Measurements from ENCODE around the gene HIVEP3. TPM values are rescaled to one million over a fixed set of nuclear protein-coding genes. Genes with fewer than 3 reads are reported as not detected.

HIVEP3 gene
- polyA plus RNA-seq, 1 donor (not counting 4 experiments of a cell fraction or from before 2014, with no cell fraction given): 1.1 TPM

DNA sequence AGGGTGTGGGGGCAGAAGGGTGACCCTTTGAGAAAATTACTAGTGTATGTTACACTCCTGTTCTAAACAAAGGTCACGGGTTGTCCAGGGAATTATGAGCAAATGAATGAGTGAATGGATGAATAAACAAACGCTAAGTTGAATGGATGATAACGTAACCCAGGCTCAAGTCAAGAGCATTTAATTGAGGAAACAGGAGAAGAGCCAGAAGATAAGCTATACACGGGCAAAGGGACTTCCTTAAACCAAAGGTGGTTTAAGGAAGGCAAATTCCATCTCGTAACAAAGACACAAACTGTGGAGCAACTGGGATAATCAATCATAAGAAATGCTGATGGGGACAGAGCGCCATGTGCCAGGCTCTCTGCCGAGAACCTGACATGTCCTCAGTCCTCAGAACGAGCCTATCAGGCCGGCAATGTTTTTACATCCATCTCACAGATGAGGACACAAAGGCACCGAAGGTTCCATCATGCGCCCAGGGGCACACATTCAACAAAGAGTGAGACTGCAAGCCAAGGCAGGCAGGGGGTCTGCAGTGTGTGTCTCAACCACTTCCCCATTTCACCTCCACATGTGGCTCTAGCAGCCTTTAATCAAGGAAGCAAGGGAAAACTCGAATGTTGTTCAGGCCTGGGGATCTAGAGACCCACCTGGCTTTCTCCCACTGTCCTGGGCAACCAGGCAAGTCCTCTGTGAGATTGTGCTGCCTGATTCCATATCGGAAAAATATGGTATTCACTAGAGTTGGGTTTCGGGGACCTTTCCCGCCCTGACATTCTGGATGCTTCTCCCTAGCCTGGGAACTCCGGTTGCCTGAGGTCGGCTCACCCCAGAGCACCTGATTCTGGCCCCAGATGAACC is 307.4 kb downstream of the HIVEP3 start:
- no peak overlapping the region for H2AFZ ChIP-seq (ENCODE audit: control insufficient read depth, low read length)
- no peak for FAIRE-seq
- TF ChIP-seq EZH2 (IDR thresholded peaks at IDR 0.05; ENCODE audit: low read length): no peak
- TF ChIP-seq, protein P1, sequence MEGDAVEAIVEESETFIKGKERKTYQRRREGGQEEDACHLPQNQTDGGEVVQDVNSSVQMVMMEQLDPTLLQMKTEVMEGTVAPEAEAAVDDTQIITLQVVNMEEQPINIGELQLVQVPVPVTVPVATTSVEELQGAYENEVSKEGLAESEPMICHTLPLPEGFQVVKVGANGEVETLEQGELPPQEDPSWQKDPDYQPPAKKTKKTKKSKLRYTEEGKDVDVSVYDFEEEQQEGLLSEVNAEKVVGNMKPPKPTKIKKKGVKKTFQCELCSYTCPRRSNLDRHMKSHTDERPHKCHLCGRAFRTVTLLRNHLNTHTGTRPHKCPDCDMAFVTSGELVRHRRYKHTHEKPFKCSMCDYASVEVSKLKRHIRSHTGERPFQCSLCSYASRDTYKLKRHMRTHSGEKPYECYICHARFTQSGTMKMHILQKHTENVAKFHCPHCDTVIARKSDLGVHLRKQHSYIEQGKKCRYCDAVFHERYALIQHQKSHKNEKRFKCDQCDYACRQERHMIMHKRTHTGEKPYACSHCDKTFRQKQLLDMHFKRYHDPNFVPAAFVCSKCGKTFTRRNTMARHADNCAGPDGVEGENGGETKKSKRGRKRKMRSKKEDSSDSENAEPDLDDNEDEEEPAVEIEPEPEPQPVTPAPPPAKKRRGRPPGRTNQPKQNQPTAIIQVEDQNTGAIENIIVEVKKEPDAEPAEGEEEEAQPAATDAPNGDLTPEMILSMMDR (optimal IDR thresholded peaks at IDR 0.05 in 1 of 3, IDR thresholded peaks at IDR 0.05 in 1 of 3, conservative IDR thresholded peaks at IDR 0.05 in 1 of 3; ENCODE audit: extremely low read depth in 1 of 3, insufficient read depth in 2 of 3, low read length in 3 of 3): no peak
- no peaks in the 10 kb centered on the region for H4K20me1 ChIP-seq (ENCODE audit: control insufficient read depth, extremely low read depth, insufficient read depth, low read length)
- dilution Hi-C loops (cut with MboI; ENCODE audit: extremely low pct_ligation_motif_present, low sequenced_read_pairs): no loop called here
- H3K27ac ChIP-seq (ENCODE audit: control insufficient read depth, insufficient read depth, low read length): no peak overlapping the region
- H3K79me2 ChIP-seq (ENCODE audit: control insufficient read depth, insufficient read depth, low read length): no peaks in the 10 kb centered on the region
- H3K36me3 ChIP-seq (ENCODE audit: control insufficient read depth in 2 of 2, extremely low read depth in 1 of 2, insufficient read depth in 2 of 2, low read length in 2 of 2): no peaks in the 10 kb centered on the region
- no peaks in the 10 kb centered on the region for H3K27me3 ChIP-seq (ENCODE audit: control insufficient read depth, extremely low read depth, insufficient read depth, low read length)
- no peak overlapping the region for H3K9ac ChIP-seq (ENCODE audit: control insufficient read depth, extremely low read depth, insufficient read depth, low read length)
- no peak overlapping the region for H3K4me3 ChIP-seq (ENCODE audit: control insufficient read depth in 2 of 3, extremely low read depth in 1 of 3, insufficient read depth in 2 of 3, low read depth in 1 of 3, low read length in 3 of 3)
- no peak for DNase-seq (ENCODE audit: low read depth, low spot score)
- H3K4me1 ChIP-seq (ENCODE audit: control insufficient read depth, extremely low read depth, insufficient read depth, low read length): peaks cover 2% of the 10 kb centered on the region
- H3K4me2 ChIP-seq (ENCODE audit: control insufficient read depth, extremely low read depth, insufficient read depth, low read depth, low read length): no peak overlapping the region
- no peaks in the 10 kb centered on the region for H3K9me3 ChIP-seq (ENCODE audit: control insufficient read depth, low read depth, low read length)
- no peaks in the 10 kb centered on the region for H3K9me1 ChIP-seq (ENCODE audit: control insufficient read depth, extremely low read depth, insufficient read depth, low read length)

DNA sequence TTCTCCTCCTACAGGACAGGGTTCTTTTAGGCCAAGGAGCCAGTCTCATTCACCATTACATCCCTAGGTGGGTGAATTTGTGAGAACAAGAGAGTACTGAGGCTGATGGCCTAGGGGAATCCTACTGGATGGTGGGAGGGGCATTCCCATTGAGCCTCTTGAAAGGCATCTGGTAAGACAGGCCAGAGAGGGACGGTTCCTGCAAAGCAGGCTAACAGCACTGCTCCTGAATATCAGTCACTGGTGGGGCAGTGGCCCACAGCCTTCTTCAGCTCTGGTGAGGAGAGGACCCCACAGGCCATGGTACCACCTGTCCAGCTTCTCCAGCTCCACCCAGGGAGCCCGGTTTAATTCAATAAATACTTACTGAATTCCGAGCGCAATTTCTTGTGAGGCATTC is 308.4 kb downstream of the HIVEP3 start:
- H3K79me2 ChIP-seq (ENCODE audit: control insufficient read depth, insufficient read depth, low read length): no peaks in the 10 kb centered on the region
- no peaks in the 10 kb centered on the region for H3K36me3 ChIP-seq (ENCODE audit: control insufficient read depth in 2 of 2, extremely low read depth in 1 of 2, insufficient read depth in 2 of 2, low read length in 2 of 2)
- no peak for DNase-seq (ENCODE audit: low read depth, low spot score)
- no peaks in the 10 kb centered on the region for H3K9me3 ChIP-seq (ENCODE audit: control insufficient read depth, low read depth, low read length)
- peaks cover 2% of the 10 kb centered on the region for H3K4me1 ChIP-seq (ENCODE audit: control insufficient read depth, extremely low read depth, insufficient read depth, low read length)
- H2AFZ ChIP-seq (ENCODE audit: control insufficient read depth, low read length): no peak overlapping the region
- H4K20me1 ChIP-seq (ENCODE audit: control insufficient read depth, extremely low read depth, insufficient read depth, low read length): no peaks in the 10 kb centered on the region
- H3K4me2 ChIP-seq (ENCODE audit: control insufficient read depth, extremely low read depth, insufficient read depth, low read depth, low read length): no peak overlapping the region
- no peak for TF ChIP-seq EZH2 (IDR thresholded peaks at IDR 0.05; ENCODE audit: low read length)
- TF ChIP-seq, protein P1 (optimal IDR thresholded peaks at IDR 0.05 in 1 of 3, IDR thresholded peaks at IDR 0.05 in 1 of 3, conservative IDR thresholded peaks at IDR 0.05 in 1 of 3; ENCODE audit: extremely low read depth in 1 of 3, insufficient read depth in 2 of 3, low read length in 3 of 3): no peak
- dilution Hi-C loops (cut with MboI; ENCODE audit: extremely low pct_ligation_motif_present, low sequenced_read_pairs): no loop called here
- no peaks in the 10 kb centered on the region for H3K27me3 ChIP-seq (ENCODE audit: control insufficient read depth, extremely low read depth, insufficient read depth, low read length)
- H3K9ac ChIP-seq (ENCODE audit: control insufficient read depth, extremely low read depth, insufficient read depth, low read length): no peak overlapping the region
- FAIRE-seq: no peak
- H3K9me1 ChIP-seq (ENCODE audit: control insufficient read depth, extremely low read depth, insufficient read depth, low read length): no peaks in the 10 kb centered on the region
- H3K27ac ChIP-seq (ENCODE audit: control insufficient read depth, insufficient read depth, low read length): no peak overlapping the region
- H3K4me3 ChIP-seq (ENCODE audit: control insufficient read depth in 2 of 3, extremely low read depth in 1 of 3, insufficient read depth in 2 of 3, low read depth in 1 of 3, low read length in 3 of 3): no peak overlapping the region

Measured in keratinocyte (primary cell).